ENCODE measurements around the gene MXD3.

Gene MXD3

DNA sequence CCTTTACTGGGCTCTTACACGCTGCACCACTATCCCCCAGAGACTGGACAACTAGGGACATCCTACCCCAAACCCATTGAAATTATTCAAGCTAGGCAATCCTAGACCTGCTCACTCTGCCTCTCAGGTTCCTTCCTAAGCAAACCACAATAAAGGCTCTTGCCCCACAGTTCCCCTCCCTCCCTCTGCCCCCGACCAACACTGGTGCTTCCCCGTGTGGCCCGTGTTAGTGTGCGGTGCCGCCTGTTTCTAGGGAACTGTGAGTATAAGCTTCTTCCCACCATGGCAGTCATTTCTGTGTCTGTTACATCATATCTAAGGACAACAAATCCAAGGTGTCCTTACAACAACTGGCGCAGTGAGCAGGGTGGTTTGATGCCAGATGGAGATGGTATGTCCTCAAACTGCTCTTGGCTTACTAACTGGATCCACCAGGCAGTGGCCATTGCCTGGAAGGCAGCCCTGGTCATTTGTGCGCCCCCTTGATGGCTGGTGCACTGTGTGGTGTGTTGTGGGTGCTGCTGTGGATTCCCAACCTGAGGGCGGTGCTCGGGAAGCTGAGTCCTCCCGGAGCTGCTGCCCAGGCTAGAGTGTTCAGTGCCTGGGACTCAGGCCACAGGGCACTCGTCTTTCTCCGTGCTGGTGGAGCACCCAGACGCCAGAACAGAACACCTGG, 8.4 kb upstream of the MXD3 start:
- no peak for DNase-seq (ENCODE audit: low read depth)
- no peak overlapping the region for H3K4me3 ChIP-seq (ENCODE audit: low read length)
- no peak for TF ChIP-seq CTCF (IDR thresholded peaks at IDR 0.05; ENCODE audit: insufficient read depth, low read depth, low read length, missing control alignments)

DNA sequence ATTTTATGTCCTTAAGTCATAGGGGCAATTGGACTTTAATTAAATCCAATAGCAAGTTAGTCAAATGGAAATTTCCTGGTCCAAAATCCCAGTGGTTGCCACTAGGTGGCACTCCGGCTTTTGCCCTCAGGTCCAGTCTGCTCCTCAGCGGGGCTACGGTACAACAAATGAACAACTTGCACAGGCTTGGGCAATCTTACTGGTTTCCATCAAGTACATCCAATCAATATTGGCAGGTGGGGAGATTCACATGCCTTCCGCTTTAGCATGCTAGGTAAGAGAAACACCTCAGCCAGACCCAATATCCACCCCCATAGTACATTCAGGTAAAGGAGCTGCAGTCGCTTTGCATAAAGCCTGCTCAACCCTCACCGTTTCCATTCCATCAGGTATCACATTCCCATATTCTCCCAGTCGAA, 6.3 kb upstream of the MXD3 start:
- TF ChIP-seq CTCF (IDR thresholded peaks at IDR 0.05; ENCODE audit: insufficient read depth, low read depth, low read length, missing control alignments) = peak; percentile 93
- H3K4me3 ChIP-seq (ENCODE audit: low read length) = no peak overlapping the region
- DNase-seq (ENCODE audit: low read depth) = peak; percentile 82

DNA sequence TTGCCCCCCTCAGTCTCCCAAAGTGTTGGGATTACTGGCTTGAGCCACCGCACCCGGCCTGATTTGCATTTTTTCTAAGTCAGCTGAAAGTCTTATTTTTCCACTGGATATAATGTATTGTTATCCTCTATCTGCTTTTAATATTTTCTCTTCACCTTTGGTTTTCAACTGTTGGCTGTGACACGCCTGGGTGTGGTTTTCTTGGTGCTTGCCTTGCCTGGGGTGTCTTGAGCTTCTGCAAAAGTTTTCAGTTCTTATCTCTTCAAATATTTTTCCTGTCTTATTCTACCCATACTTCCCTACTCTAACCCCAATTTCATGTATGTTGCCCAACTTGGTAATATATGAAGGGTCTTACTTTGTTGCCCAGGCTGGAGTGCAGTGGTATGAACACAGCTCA, 4.3 kb upstream of the MXD3 start:
- no peak overlapping the region for H3K4me3 ChIP-seq (ENCODE audit: low read length)
- DNase-seq (ENCODE audit: low read depth) = no peak
- no peak for TF ChIP-seq CTCF (IDR thresholded peaks at IDR 0.05; ENCODE audit: insufficient read depth, low read depth, low read length, missing control alignments)

DNA sequence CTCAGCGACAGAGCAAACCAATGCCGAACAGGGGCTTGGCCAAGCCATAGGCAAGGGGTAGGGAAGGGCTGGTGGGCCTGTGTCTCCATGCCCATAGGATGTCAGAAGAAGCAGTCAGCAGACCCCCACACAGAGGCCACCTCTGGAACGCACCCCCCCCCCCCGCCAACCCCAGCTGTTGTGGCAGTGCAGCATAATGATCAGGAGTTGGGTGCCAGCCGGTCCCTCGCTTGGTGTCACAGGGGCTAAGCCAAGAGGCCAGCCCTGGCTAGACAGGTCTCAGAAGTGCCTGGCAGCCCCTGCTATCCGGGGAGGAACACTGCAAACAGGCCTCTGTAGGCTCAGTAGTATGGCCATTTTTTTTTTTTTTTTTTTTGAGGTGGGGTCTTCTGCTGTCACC, 3.7 kb upstream of the MXD3 start:
- no peak overlapping the region for H3K4me3 ChIP-seq (ENCODE audit: low read length)
- no peak for DNase-seq (ENCODE audit: low read depth)
- TF ChIP-seq CTCF (IDR thresholded peaks at IDR 0.05; ENCODE audit: insufficient read depth, low read depth, low read length, missing control alignments) = no peak

DNA sequence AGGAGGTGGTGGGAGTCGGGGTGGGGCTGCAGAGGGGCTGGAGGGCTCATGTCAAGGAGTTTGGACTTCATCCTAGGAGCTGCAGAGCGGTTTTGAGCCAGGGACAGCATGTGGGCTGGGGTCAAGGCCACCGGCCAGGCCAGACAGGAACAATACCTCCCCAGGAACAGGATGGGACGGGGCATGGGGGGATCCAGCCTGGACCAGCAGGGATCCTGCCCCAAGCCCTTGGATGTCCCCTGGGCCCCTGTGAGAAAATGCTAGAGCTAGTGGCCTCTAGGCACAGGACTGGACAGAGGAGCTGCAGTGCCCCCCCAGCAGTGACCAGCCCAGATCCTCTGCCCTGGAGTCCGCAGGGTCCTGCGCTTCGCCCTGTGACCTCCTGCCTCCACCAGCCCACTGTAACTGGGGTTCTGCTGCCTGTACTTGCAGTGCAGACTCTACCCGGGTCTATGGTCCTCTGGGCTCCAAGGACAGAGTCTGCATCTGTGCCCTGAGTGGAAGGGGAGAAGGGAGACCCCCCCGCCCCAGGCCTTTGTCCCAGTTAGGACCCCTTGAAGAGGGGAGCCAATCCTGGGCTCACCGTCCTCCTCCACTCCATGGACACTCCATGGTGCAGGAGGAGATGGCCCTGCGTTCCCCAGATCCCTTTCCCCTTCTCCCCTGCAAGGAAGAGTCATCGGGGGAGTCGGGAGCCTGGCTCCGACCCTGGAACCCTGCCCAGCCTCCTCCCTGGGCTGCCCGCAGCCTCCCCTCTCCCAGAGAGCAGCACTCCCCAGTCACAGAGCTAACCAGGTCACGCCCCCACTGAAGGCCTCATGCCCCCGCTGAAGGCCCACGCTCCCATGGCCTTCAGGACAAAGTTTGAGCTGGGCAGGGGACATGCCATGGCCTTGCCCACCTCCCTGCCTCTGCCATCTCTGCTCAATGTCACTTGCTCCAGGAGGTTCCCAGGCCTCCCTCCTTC, 3.0 kb upstream of the MXD3 start:
- no peak for TF ChIP-seq CTCF (IDR thresholded peaks at IDR 0.05; ENCODE audit: insufficient read depth, low read depth, low read length, missing control alignments)
- DNase-seq (ENCODE audit: low read depth) = no peak
- no peak overlapping the region for H3K4me3 ChIP-seq (ENCODE audit: low read length)

DNA sequence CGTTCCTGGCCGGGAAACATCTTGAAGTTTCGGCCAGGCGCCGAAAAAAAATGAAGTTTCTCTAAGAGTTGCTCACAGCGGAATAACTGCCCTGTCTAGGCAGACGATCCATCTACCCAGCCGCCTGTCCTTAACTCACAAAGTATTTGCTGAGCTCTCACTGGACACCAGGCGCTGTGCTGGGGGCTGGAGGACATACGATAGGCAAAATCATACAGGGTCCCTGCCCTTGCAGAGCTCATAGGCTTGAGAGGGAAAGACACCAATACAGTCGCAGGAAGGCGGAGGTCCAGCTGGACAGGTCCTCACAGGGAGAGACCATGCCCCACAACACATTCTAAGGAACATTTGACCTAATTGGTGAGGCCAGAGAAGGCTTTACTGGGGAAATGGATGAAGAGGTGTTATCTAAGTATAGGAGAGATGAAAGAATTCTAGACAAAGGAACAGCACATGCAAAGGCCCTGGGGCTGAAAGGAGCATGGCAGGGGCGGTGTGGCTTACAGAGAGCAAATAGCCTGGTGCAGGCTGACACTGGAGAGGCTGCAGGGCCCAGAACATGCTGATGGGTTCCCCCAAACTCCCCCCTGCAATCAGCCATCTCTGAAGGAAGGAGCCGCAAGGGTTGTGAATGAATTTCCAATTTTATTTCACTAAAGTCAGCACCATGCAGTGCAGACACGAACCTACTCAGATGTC, 2.0 kb upstream of the MXD3 start:
- no peak for DNase-seq (ENCODE audit: low read depth)
- TF ChIP-seq CTCF (IDR thresholded peaks at IDR 0.05; ENCODE audit: insufficient read depth, low read depth, low read length, missing control alignments) = no peak
- no peak overlapping the region for H3K4me3 ChIP-seq (ENCODE audit: low read length)

Data from epithelial cell of esophagus (primary cell).